Measurements from ENCODE around the gene CACNB2.

Gene CACNB2

GRCh38 chr10:18140149-18140956 lies at the start of gene CACNB2:
CACNB2 (plus strand) TSS chr10:18140424.
- FAIRE-seq: no peak

- FAIRE-seq: no peak
These were observed 45.9 kb upstream of the CACNB2 start for GRCh38 chr10:18094332-18094731.

GRCh38 chr10:18094793-18095192 lies 45.4 kb upstream of the CACNB2 start:
- FAIRE-seq: no peak

GRCh38 chr10:18097524-18097923 lies 42.7 kb upstream of the CACNB2 start:
- no peak for FAIRE-seq

- no peak for FAIRE-seq
These were observed 42.0 kb upstream of the CACNB2 start for GRCh38 chr10:18098201-18098600.

GRCh38 chr10:18099415-18099814 lies 40.8 kb upstream of the CACNB2 start:
- FAIRE-seq: no peak

GRCh38 chr10:18100669-18101068 lies 39.6 kb upstream of the CACNB2 start:
- FAIRE-seq: no peak

- no peak for FAIRE-seq
These were observed 37.8 kb upstream of the CACNB2 start for GRCh38 chr10:18102404-18102803.

- FAIRE-seq: no peak
These were observed 35.9 kb upstream of the CACNB2 start for GRCh38 chr10:18104223-18104872.

GRCh38 chr10:18109341-18109870 lies 30.8 kb upstream of the CACNB2 start:
- FAIRE-seq: no peak

GRCh38 chr10:18113881-18114280 lies 26.3 kb upstream of the CACNB2 start:
- FAIRE-seq: no peak

- FAIRE-seq: no peak
These were observed 22.9 kb upstream of the CACNB2 start for GRCh38 chr10:18117276-18117675.

- FAIRE-seq: no peak
These were observed 17.5 kb upstream of the CACNB2 start for GRCh38 chr10:18122753-18123152.

GRCh38 chr10:18133046-18133445 lies 7.2 kb upstream of the CACNB2 start:
- FAIRE-seq: no peak

GRCh38 chr10:18134509-18134908 lies 5.7 kb upstream of the CACNB2 start:
- FAIRE-seq: no peak

- FAIRE-seq: no peak
These were observed 5.3 kb upstream of the CACNB2 start for GRCh38 chr10:18134921-18135320.

GRCh38 chr10:18136073-18136791 lies 4.0 kb upstream of the CACNB2 start:
- no peak for FAIRE-seq

GRCh38 chr10:18137111-18137510 lies 3.1 kb upstream of the CACNB2 start:
- no peak for FAIRE-seq

- FAIRE-seq: no peak
These were observed 977 bp downstream of the CACNB2 start for GRCh38 chr10:18140957-18141845.

GRCh38 chr10:18142151-18142550 lies 1.9 kb downstream of the CACNB2 start:
- FAIRE-seq: no peak

- FAIRE-seq: no peak
These were observed 4.2 kb downstream of the CACNB2 start for GRCh38 chr10:18144396-18144795.

- FAIRE-seq: no peak
These were observed 4.7 kb downstream of the CACNB2 start for GRCh38 chr10:18144928-18145327.

- no peak for FAIRE-seq
These were observed 5.4 kb downstream of the CACNB2 start for GRCh38 chr10:18145652-18146051.

Measured in A204.1 (cell line).